Activated naive CD8-positive, alpha-beta T cell treated with anti-CD3 and anti-CD28 coated beads, Interleukin-2, amount 50 U/mL, for 16 hours (primary cell): Measurements from ENCODE around the gene NAV2.
"Not testable (repeated sequence)": the region's sequence is repeated elsewhere in the genome, so short reads cannot be mapped to it uniquely, and the experiment has no call there.

ENCODE experiments used
- DNase-seq: peaks from one replicate; pipeline ENCODE4 v3.0.0-alpha.2; 2020; ENCODE audit warnings: low read depth, low spot score

The NAV2 gene

DNA sequence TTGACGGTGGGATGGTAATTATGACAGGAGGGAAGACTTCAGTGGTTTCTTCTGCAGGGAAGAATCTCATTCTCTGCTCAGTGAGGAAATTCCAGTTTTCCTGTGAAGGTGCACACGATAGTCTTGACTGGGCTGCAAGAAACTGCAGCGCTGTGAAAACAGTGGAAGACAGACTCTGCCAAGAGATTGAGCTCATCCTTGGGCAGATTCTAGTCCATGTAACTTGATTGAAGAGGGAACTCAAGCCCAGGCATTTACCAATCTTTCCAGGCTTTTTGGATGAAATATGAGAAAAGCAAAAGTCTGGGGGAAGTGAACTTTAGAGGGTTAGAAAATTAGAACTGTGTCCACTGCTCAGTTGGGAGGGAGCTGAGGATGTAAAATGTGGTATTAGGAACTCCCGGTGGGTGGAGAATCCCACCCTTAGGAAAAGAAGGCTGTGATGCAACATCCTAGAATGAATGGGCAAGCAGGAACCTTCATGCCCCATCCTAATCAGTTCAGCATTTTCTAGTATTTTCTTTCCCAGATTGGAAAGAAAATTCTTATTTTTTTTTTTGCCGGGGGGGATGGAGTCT is 235.0 kb downstream of the NAV2 start:
- DNase-seq, result no peak

GRCh38 chr11:19949606-19950005 is 237.0 kb downstream of the NAV2 start:
- DNase-seq, result no peak

GRCh38 chr11:19951558-19952115 is 239.0 kb downstream of the NAV2 start:
- DNase-seq, result no peak

GRCh38 chr11:19952116-19952605 is 239.5 kb downstream of the NAV2 start:
- no peak for DNase-seq

- no peak for DNase-seq
These were observed 240.3 kb downstream of the NAV2 start for GRCh38 chr11:19952911-19953310.

DNA sequence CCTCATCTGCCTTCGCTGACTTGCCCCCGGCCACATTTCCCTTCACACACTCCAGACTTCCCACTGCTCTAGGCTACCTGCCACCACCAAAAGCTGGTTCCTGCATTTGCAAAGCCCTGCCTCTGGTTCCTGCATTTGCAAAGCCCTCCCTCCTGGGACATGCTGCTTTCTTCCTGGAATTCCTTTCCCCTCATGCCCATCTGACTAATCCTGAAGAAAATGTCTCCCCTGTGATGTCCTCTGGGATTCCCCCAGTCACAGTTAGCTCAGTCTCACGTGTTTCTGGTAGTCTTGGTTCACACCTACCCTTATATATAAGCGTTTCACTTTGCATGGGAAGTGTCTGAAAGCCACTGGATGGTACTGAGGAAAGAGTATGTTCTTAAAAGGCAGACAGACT is 240.7 kb downstream of the NAV2 start:
- DNase-seq, result no peak

DNA sequence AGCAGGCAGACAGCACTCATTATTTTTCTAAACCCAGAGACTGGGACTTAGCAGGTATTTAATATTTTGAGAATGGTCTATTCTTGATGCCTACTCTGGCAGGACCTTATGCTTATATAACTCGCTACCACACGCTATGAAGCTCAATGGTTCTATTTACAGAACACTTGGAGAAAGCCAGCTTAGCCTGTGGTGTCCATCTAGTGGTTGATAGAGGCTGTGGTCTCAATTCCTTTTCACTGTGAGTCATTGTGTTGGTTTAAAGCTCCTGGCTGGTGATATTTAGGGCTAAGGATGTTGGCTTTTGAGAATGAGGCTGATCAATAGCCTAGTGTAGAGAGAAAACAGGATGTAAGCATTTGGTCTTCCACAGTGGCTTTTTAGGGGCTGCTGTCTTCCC is 241.3 kb downstream of the NAV2 start:
- no peak for DNase-seq

DNA sequence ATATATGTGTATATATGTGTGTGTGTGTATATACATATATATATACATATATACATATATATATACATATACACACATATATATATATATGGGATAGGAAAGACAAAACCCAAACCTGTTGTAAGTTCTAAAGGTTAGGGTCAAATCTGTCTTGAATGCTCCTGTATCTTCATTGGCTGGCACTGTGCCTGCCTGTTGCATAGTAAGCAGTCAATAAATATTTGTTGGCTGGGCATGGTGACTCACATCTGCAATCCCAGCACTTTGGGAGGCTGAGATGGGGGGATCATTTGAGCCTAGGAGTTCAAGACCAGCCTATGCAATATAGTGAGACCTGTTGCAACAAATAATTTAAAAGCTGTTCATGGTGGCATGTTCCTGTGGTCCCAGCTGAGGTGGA is 242.3 kb downstream of the NAV2 start:
- DNase-seq, result no peak

GRCh38 chr11:19955660-19956059 is 243.0 kb downstream of the NAV2 start:
- DNase-seq, result no peak

- DNase-seq, result no peak
These were observed 243.6 kb downstream of the NAV2 start for GRCh38 chr11:19956228-19956627.

GRCh38 chr11:19957294-19957943 is 244.8 kb downstream of the NAV2 start:
- DNase-seq, result no peak

DNA sequence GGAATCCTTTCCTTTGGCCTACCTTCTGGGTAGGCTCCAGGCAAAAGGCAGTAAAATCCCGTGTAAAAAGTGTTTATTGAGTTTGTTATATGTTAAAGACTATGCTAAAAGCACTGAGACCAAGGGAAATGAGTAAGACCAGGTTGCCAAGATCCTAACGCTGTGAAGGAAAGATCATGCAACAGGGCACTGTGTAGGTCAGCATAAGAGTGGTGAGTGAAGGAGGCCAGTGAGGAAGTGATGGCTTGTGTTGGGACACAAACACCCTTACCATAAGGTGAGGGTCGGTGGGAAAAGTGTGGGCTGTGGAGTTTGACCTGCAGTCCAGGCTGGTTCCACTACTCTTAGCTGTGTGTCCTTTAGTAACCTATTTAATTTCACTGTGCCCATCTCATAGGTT is 245.6 kb downstream of the NAV2 start:
- no peak for DNase-seq

DNA sequence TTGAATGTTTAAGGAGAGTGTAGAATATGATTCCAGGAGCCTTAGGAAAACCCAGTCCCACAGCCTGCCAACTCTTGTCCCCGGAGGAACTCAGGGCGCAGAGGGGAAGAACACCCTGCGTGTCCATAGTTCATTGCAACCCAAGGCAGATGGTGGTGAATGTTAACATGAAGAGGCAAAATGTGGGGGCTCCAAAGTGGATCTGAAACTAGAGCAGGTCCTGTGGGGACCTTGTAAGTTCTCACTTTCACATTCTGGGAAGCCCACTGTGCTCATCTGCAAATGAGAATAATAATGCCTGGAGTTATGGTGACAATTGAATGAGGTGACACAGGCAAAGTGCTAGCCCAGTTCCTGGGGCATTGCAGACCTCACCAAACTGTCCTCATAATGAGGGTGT is 246.6 kb downstream of the NAV2 start:
- no peak for DNase-seq

DNA sequence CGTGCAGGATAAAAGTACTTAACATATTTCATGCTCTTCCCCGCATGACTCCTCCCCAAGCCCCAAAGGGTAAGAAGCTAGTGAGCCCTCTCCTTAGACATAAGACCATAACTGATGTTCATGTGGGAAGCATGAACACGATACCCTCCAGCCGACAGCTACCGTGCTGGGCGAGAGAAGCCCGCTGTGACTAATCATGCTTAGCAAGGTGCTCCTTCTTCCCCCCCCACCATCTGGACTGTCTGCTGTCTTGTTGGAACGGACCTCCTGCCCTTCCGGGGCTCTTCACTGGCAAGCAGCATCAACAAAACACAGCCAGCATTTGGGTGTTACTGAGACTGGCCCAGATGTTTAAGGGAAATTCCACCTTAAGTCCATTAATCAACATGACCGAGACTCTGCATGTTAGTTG is 247.0 kb downstream of the NAV2 start:
- no peak for DNase-seq

DNA sequence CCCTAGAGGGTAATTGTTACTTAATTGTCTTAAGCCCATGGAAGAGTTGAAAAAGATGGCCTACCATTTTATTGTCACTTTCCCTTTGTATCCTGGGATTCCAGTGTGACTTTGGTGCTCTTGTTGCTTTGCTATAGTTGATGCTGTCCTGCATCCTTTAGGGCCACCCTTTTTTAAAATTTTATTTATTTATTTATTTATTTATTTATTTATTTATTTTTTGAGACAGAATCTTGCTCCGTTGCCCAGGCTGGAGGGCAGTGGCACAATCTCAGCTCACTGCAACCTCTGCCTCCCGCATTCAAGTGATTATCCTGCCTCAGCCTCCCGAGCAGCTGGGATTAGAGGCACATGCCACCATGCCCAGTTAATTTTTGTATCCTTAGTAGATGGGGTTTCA is 247.8 kb downstream of the NAV2 start:
- DNase-seq, result not testable (repeated sequence)

DNA sequence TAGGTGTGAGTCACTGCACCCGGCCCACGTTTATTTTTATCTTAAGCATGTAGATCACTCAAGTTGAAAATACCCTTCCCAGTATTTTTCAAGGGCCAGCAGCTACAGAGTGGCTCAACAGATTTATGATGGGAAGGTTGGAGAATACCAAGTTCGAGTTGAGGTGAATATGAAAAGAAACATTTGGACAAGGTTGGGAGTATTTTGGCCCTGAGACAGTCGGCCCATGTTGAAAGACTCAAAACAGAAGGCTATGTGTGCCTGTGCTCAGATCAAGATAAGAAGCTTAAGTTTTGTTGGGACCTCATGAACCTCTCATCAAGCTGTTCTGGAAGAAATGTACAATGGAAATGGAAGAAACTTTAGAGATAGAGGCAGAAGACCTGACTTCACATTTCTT is 248.6 kb downstream of the NAV2 start:
- DNase-seq, result no peak

- no peak for DNase-seq
These were observed 249.6 kb downstream of the NAV2 start for GRCh38 chr11:19962053-19962800.

DNA sequence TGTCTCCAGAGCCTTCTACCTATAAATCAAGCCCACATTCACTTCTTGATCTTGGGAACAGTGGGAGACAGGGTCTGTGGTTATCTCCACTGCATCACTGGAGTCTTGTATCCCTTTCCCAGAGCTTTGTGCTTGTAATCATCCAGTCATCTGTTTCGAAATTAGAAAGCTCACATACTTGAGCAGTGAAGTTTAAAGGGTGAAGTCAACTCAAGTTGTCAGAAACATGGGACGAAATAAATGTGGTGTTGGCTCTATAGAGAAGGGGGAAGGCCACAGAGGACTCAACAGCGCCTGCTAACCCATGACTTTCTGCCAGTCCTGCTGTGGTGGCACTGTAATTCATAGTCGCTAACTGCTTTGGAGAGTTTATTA is 250.2 kb downstream of the NAV2 start:
- no peak for DNase-seq

DNA sequence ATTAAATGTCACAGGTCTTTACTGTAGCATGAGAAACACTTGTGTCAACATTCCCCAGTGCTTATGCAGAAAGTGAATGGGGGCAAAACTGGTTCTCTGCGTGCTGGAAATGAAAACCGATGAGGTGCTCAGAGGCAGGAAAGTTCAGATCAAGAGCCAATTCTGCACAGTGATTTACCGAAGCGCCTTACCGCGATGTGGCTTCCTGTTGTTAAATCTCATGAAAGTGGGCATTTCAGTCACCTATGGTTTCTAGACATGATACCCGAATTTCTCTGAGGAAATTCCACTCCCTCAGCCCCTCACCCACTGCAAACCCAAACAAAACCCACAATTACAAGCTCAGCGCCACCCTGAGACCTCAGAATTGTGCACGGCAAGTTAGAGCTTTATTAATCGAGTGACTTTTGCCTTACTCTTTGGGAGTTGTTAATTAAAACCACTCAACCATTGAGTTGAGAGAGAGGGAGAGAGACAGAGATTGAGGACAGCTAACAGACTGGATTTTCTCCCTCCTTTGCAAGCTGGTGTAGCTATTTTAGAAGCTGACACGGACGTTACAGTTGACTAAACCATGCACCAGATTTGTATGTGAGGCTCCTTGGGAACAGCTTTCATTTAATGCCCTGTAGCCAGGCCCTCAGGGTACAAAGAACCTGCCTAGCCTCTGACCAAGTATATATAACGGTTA is 251.2 kb downstream of the NAV2 start:
- DNase-seq, result no peak

DNA sequence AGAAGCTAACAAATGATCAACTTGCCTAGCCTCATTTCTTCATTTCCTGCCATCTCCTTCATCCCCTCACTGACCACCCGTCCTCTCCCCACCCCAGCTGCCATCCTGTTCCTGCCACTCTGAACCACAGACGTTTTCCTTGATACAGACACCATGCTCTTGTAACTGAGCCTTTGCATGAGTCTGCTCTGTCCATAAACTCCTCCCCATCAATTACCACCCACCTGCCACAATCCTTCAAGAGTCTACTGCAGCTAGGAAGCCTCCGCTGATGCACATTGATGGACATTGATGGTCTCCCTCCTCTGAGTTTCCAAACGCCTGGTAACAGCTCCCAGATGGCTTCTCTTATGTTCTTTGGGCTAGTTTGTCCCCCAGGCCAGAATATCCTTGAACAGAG is 253.8 kb downstream of the NAV2 start:
- DNase-seq, result no peak

DNA sequence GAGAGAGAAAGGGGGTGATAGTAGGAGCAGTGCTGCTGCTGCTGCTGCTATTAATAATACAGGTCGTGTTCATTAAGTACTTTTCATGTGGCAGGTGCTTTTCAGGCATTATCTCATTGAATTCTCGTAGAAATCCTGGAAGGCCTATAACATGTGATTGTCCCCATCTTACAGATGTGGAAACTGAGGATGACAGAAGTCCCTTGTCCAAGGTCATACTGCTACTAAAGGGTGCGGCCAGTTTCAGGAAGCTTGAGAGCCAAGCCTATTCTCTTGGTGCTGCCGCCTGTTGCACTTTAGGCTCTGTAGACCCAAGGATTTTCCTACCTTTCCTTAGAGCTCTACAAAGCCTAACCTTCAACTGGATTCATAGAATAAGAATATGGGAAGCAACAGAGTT is 254.3 kb downstream of the NAV2 start:
- DNase-seq, result no peak

- DNase-seq, result no peak
These were observed 255.2 kb downstream of the NAV2 start for GRCh38 chr11:19967787-19968186.
